GM12892 (cell line): ENCODE data around the gene MDH2.
A peak's percentile ranks its signal among the peaks of the same experiment; 100 is the strongest.
"Not testable (repeated sequence)": the region's sequence is repeated elsewhere in the genome, so short reads cannot be mapped to it uniquely, and the experiment has no call there.

Source experiments
- DNase-seq: peaks from one replicate; pipeline ENCODE4 v3.0.0; 2011; ENCODE audit not compliant: insufficient read length
- FAIRE-seq: peaks from 2 replicates; lab custom pipeline; 2011; peaks lifted over from hg19 to GRCh38; lab: Jason Lieb, UNC
- POLR2A ChIP-seq: IDR thresholded peaks from 2 replicates; pipeline ENCODE4 v1.6.1; 2011; ENCODE audit warnings: low read depth, low read length, control low read depth
- POLR2AphosphoS5 ChIP-seq: IDR thresholded peaks from 2 replicates; pipeline ENCODE4 v1.6.1; 2011; ENCODE audit warnings: low read depth, low read length, control low read depth
- TAF1 ChIP-seq: IDR thresholded peaks from 2 replicates; pipeline ENCODE4 v1.6.1; 2011; ENCODE audit warnings: low read depth, mild to moderate bottlenecking, control low read depth, low read length, borderline replicate concordance

The MDH2 gene

DNA sequence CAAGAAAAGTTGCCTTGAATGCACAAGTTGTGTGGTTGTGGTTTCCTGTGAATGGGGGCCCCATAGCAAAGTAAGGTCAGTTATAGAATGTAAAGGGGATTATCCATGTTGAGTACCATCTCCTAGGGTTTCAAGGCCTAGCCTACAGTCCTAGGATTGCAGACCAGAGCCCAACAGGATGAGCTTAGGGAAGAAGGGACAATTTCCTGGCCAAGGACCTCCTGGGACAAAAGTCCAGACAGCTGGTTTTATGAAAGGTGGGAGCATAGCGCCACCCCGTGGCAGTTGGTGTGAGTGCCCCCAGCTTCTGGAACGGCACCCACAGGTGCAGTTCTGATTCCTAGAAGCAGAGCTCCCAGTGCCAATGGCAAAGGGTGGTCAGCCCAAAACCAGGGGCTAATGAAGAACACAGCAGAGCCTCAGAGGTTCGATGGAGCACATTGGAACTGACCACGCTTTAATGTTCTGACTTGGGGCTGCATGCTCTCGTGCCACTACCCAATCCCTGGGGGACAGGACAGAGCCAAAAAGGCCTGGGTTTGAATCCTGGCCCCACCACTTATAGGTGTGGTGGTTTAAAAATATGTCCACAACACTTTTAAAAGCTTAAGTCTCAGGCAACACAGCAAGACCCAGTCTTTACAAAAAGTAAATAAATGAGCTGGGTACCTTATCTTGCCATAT is 27.7 kb upstream of the MDH2 start:
- FAIRE-seq (peak; percentile 84), DNase-seq (peak; percentile 56)
- TF ChIP-seq POLR2AphosphoS5 (no peak), POLR2A (no peak), TAF1 (no peak)

- no peak for FAIRE-seq
- DNase-seq = no peak
- TF ChIP-seq TAF1 (no peak), POLR2A (no peak), POLR2AphosphoS5 (no peak)
Measured at GRCh38 chr7:76022026-76022780, 25.7 kb upstream of the MDH2 start.

- DNase-seq (no peak), FAIRE-seq (no peak)
- no peak for TF ChIP-seq POLR2A
- no peak for TF ChIP-seq POLR2AphosphoS5
- no peak for TF ChIP-seq TAF1
Measured at GRCh38 chr7:76023002-76023401, 24.9 kb upstream of the MDH2 start.

DNA sequence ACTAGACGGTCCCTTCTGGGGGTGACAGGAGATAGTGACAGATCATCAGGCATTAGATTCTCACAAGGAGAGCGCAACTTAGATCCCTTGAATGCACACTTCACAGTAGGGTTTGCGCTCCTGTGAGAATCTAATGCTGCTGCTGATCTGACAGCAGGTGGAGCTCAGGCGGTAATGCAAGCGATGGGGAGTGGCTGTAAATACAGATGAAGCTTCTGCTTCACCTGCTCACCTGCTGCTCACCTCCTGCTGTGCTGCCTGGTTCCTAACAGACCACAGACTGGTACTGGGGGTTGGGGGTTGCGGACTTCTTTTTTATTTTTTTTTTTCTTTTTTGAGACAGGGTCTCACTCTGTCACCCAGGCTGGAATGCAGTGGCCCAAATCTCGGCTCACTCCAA is 18.2 kb upstream of the MDH2 start:
- FAIRE-seq, DNase-seq: not testable (repeated sequence)

DNA sequence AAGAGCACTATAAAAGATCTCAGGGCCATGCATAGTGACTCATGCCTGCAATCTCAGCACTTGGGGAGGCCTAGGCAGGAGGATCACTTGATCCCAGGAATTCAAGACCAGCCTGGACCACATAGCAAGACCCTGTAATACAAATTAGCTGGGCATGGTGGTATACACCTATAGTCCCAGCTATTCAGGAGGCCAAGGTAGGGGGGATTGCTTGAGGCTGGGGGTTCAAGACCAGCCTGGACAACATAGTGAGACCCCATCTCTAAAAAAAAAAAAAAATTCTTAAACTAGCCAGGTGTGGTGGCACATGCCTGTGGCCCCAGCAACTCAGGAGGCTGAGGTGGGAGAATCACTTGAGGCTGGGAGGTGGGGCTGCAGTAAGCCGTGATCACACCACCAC is 15.9 kb upstream of the MDH2 start:
- FAIRE-seq (no peak), DNase-seq (no peak)
- no peak for TF ChIP-seq TAF1

GRCh38 chr7:76037310-76037709 is 10.6 kb upstream of the MDH2 start:
- TF ChIP-seq POLR2A = no peak
- no peak for TF ChIP-seq TAF1
- FAIRE-seq (no peak), DNase-seq (no peak)

GRCh38 chr7:76040126-76040525 is 7.8 kb upstream of the MDH2 start:
- FAIRE-seq (no peak), DNase-seq (no peak)
- no peak for TF ChIP-seq POLR2A
- no peak for TF ChIP-seq TAF1
- TF ChIP-seq POLR2AphosphoS5 = no peak

DNA sequence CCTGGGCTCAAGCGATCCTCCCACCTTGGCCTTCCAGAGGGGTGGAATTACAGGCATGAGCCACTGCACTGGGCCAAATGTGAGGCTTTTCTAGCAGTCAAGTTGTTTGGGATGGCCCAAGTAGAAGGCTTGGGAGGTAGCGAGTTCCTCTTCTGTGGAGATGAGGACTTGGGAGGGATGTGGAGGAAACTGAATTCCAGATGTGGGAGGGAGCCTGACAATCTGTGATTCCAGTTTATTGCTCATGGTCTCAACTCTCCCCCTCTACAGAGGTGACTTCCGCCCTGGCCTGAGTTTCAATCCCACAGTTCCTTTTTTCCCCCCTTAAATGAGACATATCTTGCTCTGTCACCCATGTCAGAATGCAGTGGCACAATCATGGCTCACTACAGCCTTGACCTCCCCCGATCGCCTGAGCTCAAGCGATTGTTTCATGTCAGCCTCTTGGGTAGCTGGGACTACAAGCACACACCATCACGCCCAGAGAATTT is 3.5 kb upstream of the MDH2 start:
- TF ChIP-seq POLR2A = no peak
- TF ChIP-seq TAF1 = no peak
- TF ChIP-seq POLR2AphosphoS5 = no peak
- DNase-seq = no peak
- no peak for FAIRE-seq

- no peak for TF ChIP-seq TAF1
- TF ChIP-seq POLR2A = no peak
- TF ChIP-seq POLR2AphosphoS5 = no peak
- FAIRE-seq (peak; percentile 27), DNase-seq (no peak)
Measured at GRCh38 chr7:76047305-76047810, 548 bp upstream of the MDH2 start.

DNA sequence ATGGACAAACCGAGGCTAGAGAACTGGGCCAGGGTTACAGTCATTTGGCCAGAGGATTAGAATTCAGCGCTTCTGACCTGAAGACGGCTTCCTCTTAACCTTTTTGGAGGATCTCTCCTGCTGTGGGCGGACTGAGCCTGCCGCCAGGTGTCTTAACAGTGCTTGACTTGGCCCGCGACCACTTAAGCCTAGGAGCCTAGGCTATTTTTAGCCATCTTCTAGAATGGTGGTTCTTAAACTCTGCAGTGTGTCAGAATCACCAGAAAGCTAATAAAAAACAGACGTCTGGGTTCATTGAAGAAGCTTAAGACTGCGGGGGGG is 722 bp downstream of the MDH2 start:
- no peak for FAIRE-seq
- TF ChIP-seq TAF1 = no peak
- no peak for TF ChIP-seq POLR2AphosphoS5
- no peak for TF ChIP-seq POLR2A
- peak; percentile 45 for DNase-seq

- FAIRE-seq (no peak), DNase-seq (no peak)
- TF ChIP-seq POLR2A = no peak
- no peak for TF ChIP-seq POLR2AphosphoS5
Measured at GRCh38 chr7:76049295-76049694, 1.4 kb downstream of the MDH2 start.

GRCh38 chr7:76050545-76050944 is 2.6 kb downstream of the MDH2 start:
- TF ChIP-seq POLR2AphosphoS5 = no peak
- no peak for TF ChIP-seq TAF1
- TF ChIP-seq POLR2A = no peak
- FAIRE-seq = no peak
- DNase-seq = no peak

DNA sequence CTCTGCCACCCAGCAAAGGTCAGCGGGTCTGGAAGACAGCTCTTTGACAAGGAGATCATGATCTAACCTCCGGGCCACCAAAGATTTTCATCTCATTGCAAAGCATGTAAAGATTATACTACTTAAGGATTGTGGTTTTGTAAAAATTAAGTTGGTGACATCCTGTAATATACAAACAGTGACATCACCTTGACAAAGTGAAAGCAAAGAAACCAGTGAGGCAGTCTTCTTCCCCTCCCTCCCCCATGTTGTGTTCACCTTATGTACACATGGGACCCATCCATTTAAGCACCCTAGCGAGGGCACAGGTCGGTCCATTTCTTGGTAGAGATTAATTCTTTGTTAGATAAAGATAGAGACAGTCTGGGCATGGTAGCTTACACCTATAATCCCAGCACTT is 3.9 kb downstream of the MDH2 start:
- no peak for TF ChIP-seq POLR2A
- TF ChIP-seq TAF1 = no peak
- no peak for TF ChIP-seq POLR2AphosphoS5
- no peak for DNase-seq
- no peak for FAIRE-seq

- FAIRE-seq, DNase-seq: not testable (repeated sequence)
Measured at GRCh38 chr7:76052681-76053080, 4.8 kb downstream of the MDH2 start.
